Neural cell (in vitro differentiated cells): ENCODE results near the gene KIZ.
"Not testable (repeated sequence)": the region's sequence is repeated elsewhere in the genome, so short reads cannot be mapped to it uniquely, and the experiment has no call there.

Experiments used
- CTCF ChIP-seq: fragments of 450-650 bp; IDR thresholded peaks from 2 replicates; pipeline ENCODE4 v1.5.1; 2014; ENCODE audit warnings: antibody characterized with exemption, mild to moderate bottlenecking, moderate library complexity; ENCODE audit not compliant: poor library complexity, severe bottlenecking
- MXI1 ChIP-seq: fragments of 450-650 bp; conservative IDR thresholded peaks from 2 replicates; pipeline ENCODE4 v1.6.1; 2014; ENCODE audit warnings: antibody characterized with exemption, mild to moderate bottlenecking; ENCODE audit not compliant: poor library complexity, severe bottlenecking
- POLR2AphosphoS5 ChIP-seq: IDR thresholded peaks from 2 replicates; pipeline ENCODE4 v1.6.1; 2012
- SMC3 ChIP-seq: fragments of 450-650 bp; conservative IDR thresholded peaks from 2 replicates; pipeline ENCODE4 v1.6.1; 2014; ENCODE audit warnings: antibody characterized with exemption, mild to moderate bottlenecking, moderate library complexity; ENCODE audit not compliant: poor library complexity
- TAF1 ChIP-seq: IDR thresholded peaks from 2 replicates; pipeline ENCODE4 v1.6.1; 2012; ENCODE audit warnings: low read depth

GRCh38 chr20:21168061-21168460 lies 42.2 kb downstream of the KIZ start:
- not testable (repeated sequence) for TF ChIP-seq CTCF, MXI1, SMC3, TAF1, POLR2AphosphoS5
